CD4-positive, alpha-beta T cell (primary cell): Measurements from ENCODE around the gene HLA-DQA2. TPM values are rescaled to one million over a fixed set of nuclear protein-coding genes. Genes with fewer than 3 reads are reported as not detected.
"Not testable (repeated sequence)": the region's sequence is repeated elsewhere in the genome, so short reads cannot be mapped to it uniquely, and the experiment has no call there.

ENCODE experiments used
- ATAC-seq: fragments of 200-7000 bp; cut with Tn5 transposase; one replicate; pipeline ENCODE4 v1.10.0; 2022; ENCODE audit warnings: mild to moderate bottlenecking; ENCODE audit not compliant: poor library complexity
- CTCF ChIA-PET: fragments of 350-600 bp; sonication (Branson Sonifier 250); formaldehyde crosslinking; loops from one replicate; lab custom pipeline; 2021; ENCODE audit warnings: antibody characterized with exemption, inconsistent platforms; lab: Charles Lee
- POLR2A ChIA-PET: fragments of 350-600 bp; sonication (Branson Sonifier 250); formaldehyde crosslinking; loops from one replicate; lab custom pipeline; 2021; ENCODE audit warnings: antibody characterized with exemption, inconsistent platforms; lab: Charles Lee
- DNase-seq, 14 experiments: peaks; one replicate each; pipeline ENCODE4 v3.0.0-alpha.2; 2013 to 2020; ENCODE audit warnings: mixed read lengths in 2 of 14
- H3K27ac ChIP-seq, 2 donors: one replicate each; pipeline versions ENCODE4 v1.5.1 to v1.7.0; 2013; ENCODE audit warnings: low read length in 2 of 2, low read depth in 1 of 2, mild to moderate bottlenecking in 1 of 2
- H3K27me3 ChIP-seq, 2 experiments: 1 replicate in 1 of 2; 2 replicates in 1 of 2; pipeline versions ENCODE4 v1.6.1 to v1.7.0; 2013; ENCODE audit warnings: low read length in 2 of 2, control low read depth in 1 of 2, mild to moderate bottlenecking in 1 of 2, moderate library complexity in 1 of 2; ENCODE audit not compliant: insufficient read depth in 2 of 2, control insufficient read depth in 1 of 2
- H3K36me3 ChIP-seq: one replicate; pipeline ENCODE4 v1.6.1; 2013; ENCODE audit warnings: low read length, control low read depth; ENCODE audit not compliant: insufficient read depth
- H3K4me1 ChIP-seq: one replicate; pipeline ENCODE4 v1.6.1; 2013; ENCODE audit warnings: low read length, control low read depth; ENCODE audit not compliant: insufficient read depth
- H3K4me3 ChIP-seq: one replicate; pipeline ENCODE4 v1.5.1; 2013; ENCODE audit warnings: mild to moderate bottlenecking, low read length, moderate library complexity
- H3K9me3 ChIP-seq, 2 experiments: 1 replicate in 1 of 2; 2 replicates in 1 of 2; pipeline versions ENCODE4 v1.6.1 to v1.7.0; 2013; ENCODE audit warnings: low read length in 2 of 2, mild to moderate bottlenecking in 2 of 2, control low read depth in 1 of 2, moderate library complexity in 1 of 2; ENCODE audit not compliant: control insufficient read depth in 1 of 2, insufficient read depth in 1 of 2
- H3K27ac Mint-ChIP-seq: one replicate; pipeline ENCODE4 v1.8.0; 2020; ENCODE audit warnings: mixed read lengths
- H3K27me3 Mint-ChIP-seq: one replicate; pipeline ENCODE4 v1.8.0; 2021; ENCODE audit warnings: mixed read lengths
- H3K36me3 Mint-ChIP-seq: one replicate; pipeline ENCODE4 v1.8.0; 2021; ENCODE audit warnings: low read depth, mixed read lengths
- H3K4me1 Mint-ChIP-seq: one replicate; pipeline ENCODE4 v1.8.0; 2021; ENCODE audit warnings: low read depth, mixed read lengths
- H3K4me3 Mint-ChIP-seq: one replicate; pipeline ENCODE4 v1.8.0; 2020; ENCODE audit warnings: mild to moderate bottlenecking, mixed read lengths
- H3K9me3 Mint-ChIP-seq: one replicate; pipeline ENCODE4 v1.8.0; 2020; ENCODE audit warnings: mixed read lengths
- intact Hi-C, 2 experiments: fragments of 100-400 bp; cut with DNase I in 1 of 2; cut with micrococcal nuclease in 1 of 2; formaldehyde crosslinking; loops; one replicate each; pipeline versions ENCODE4 v1.15.1 to v1.9.0; 2023 to 2025; cut with DNase I, micrococcal nuclease
- total RNA-seq, 174 experiments: library from RNA in 2 of 174; stranded (reverse) in 2 of 174; gene quantifications; one replicate each; pipeline ENCODE4 v1.2.3 and lab custom pipeline; 2021 to 2026
- TF ChIP-seq, protein P1 (sequence below): fragments of 200-600 bp; IDR thresholded peaks from one replicate; pipeline ENCODE4 v1.8.0; 2022; ENCODE audit warnings: antibody characterized with exemption, mild to moderate bottlenecking

The HLA-DQA2 gene
- total RNA-seq, 2 experiments from 2014 or later: 0.71 to 1.1 TPM

DNA sequence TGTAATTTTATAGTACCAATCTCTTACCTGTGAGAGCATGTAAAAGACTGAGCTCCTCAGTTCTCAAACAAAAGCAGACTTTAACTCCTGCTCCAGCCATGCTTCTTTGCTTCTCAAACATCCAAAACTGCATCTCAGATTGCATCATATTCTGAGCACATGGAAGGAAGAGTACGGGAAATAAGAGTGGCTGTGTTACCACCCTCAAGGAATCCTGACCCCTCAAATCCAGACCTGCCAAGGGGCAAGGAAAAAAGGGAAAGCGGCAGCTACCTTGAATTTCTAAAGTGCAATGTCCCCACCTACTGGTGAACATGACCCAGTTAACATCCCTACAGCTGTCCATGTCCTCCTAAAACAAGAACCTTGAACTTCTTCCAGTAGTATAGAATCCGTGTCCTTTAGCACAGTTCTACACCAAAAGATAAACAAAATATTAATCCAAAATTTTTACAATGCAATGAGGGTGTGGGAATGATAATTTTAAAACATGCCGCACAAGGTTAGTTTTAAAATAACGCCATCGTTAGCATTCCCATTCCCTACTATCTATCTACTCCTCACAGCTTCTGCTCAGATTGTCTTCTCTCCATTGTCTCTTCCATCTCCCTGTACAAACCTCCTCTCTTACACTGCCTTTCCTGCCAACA, 40.7 kb upstream of the HLA-DQA2 start:
- Mint-ChIP-seq H3K27ac (no peak overlapping the region), H3K27me3 (peaks cover 50% of the 10 kb centered on the region), H3K4me1 (no peaks in the 10 kb centered on the region), H3K36me3 (no peaks in the 10 kb centered on the region), H3K4me3 (no peak overlapping the region), H3K9me3 (no peaks in the 10 kb centered on the region)
- H3K4me3 ChIP-seq: no peak overlapping the region
- intact Hi-C loops: loop anchor here (1.0 to 5.0 kb wide), 8 partner anchors 78 to 453 kb away; no protein-coding TSS in a partner anchor
- ChIA-PET POLR2A (interaction anchor here (0.6 to 1.5 kb wide), 3 partner anchors 11 to 287 kb away, joined by 3 to 6 read pairs (median 4); no protein-coding TSS in a partner anchor), CTCF (interaction anchor here (0.5 to 1.8 kb wide), 10 partner anchors 8 to 287 kb away, joined by 3 to 12 read pairs (median 4); partner anchors contain the start of gene HLA-DRA)
- H3K36me3 ChIP-seq: no peaks in the 10 kb centered on the region
- peaks cover 4 to 12% of the 10 kb centered on the region in 2 experiments for H3K27me3 ChIP-seq
- ATAC-seq (peak; percentile 41), DNase-seq (peak in 10 of 14 experiments; percentile 0 to 73 (median 10))
- H3K9me3 ChIP-seq: no peaks in the 10 kb centered on the region
- H3K4me1 ChIP-seq: peaks cover 3% of the 10 kb centered on the region
- TF ChIP-seq, protein P1, sequence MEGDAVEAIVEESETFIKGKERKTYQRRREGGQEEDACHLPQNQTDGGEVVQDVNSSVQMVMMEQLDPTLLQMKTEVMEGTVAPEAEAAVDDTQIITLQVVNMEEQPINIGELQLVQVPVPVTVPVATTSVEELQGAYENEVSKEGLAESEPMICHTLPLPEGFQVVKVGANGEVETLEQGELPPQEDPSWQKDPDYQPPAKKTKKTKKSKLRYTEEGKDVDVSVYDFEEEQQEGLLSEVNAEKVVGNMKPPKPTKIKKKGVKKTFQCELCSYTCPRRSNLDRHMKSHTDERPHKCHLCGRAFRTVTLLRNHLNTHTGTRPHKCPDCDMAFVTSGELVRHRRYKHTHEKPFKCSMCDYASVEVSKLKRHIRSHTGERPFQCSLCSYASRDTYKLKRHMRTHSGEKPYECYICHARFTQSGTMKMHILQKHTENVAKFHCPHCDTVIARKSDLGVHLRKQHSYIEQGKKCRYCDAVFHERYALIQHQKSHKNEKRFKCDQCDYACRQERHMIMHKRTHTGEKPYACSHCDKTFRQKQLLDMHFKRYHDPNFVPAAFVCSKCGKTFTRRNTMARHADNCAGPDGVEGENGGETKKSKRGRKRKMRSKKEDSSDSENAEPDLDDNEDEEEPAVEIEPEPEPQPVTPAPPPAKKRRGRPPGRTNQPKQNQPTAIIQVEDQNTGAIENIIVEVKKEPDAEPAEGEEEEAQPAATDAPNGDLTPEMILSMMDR: peak; percentile 93
- H3K27ac ChIP-seq: no peak overlapping the region

DNA sequence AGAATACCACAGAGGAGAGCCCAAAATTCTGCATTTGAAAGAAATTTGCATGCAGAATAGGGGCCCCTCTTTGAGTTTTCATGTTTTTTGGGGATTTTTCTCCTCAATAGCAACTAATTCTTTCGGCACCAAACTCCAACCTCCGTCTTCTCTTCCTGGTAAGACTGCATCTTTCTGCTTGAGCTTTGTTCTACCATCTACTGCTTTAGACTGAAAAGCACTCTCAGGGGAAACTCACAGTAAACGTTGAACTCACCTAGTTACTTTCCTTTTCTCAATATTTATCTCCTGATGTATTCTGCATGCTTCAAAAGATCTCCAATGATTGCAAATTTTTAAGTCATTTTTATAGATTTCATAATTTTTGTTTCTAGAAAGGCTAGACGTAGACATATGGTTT, 37.8 kb upstream of the HLA-DQA2 start:
- no peaks in the 10 kb centered on the region for H3K36me3 ChIP-seq
- no peak for ATAC-seq
- Mint-ChIP-seq H3K27ac (no peak overlapping the region), H3K36me3 (no peaks in the 10 kb centered on the region), H3K9me3 (no peaks in the 10 kb centered on the region), H3K27me3 (peaks cover 41% of the 10 kb centered on the region), H3K4me3 (no peak overlapping the region), H3K4me1 (no peaks in the 10 kb centered on the region)
- CTCF ChIA-PET: interaction anchor here (1.9 to 2.5 kb wide), 2 partner anchors 90 to 290 kb away, joined by 6 to 9 read pairs; no protein-coding TSS in a partner anchor
- no peak for DNase-seq
- peaks cover 3% of the 10 kb centered on the region for H3K4me1 ChIP-seq
- H3K9me3 ChIP-seq: no peaks in the 10 kb centered on the region
- H3K27ac ChIP-seq: no peak overlapping the region
- POLR2A ChIA-PET: no interaction called here
- TF ChIP-seq, protein P1: no peak
- intact Hi-C loops: loop anchor here (2.0 to 5.0 kb wide), 4 partner anchors 89 to 456 kb away; no protein-coding TSS in a partner anchor
- no peak overlapping the region for H3K4me3 ChIP-seq
- peaks cover 0 to 12% of the 10 kb centered on the region in 2 experiments for H3K27me3 ChIP-seq

DNA sequence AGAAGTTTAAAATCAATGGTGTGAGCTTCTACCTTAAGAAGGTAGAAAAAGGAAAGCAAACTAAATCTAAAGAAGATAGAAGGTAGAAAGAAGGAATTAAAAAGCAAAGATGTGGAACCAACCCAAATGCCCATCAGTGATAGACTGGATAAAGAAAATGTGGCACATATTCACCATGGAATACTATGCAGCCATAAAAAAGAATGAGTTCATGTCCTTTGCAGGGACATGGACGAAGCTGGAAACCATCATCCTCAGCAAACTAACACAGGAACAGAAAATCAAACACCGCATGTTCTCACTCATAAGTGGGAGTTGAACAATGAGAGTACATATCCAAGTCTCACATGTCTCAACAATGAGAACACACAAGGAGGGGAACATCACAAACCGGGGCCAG, 36.0 kb upstream of the HLA-DQA2 start:
- H3K4me1 Mint-ChIP-seq, DNase-seq, H3K4me3 Mint-ChIP-seq, H3K9me3 Mint-ChIP-seq, H3K27ac Mint-ChIP-seq, H3K4me3 ChIP-seq, H3K9me3 ChIP-seq, intact Hi-C loops, POLR2A ChIA-PET, ATAC-seq, CTCF ChIA-PET, H3K4me1 ChIP-seq, H3K36me3 Mint-ChIP-seq, H3K27ac ChIP-seq, H3K36me3 ChIP-seq: not testable (repeated sequence)
- H3K27me3 Mint-ChIP-seq: peaks cover 32% of the 10 kb centered on the region
- peaks cover 0 to 12% of the 10 kb centered on the region in 2 experiments for H3K27me3 ChIP-seq
